HL-60/S4 treated with retinoic acid at 250 ng/mL for 4 days and 3 days (cell line): Measurements from ENCODE around the gene TSC22D2.
"Not testable (repeated sequence)": the region's sequence is repeated elsewhere in the genome, so short reads cannot be mapped to it uniquely, and the experiment has no call there.

Experiments used
- in situ Hi-C: fragments of 300-500 bp; cut with MboI; formaldehyde crosslinking; loops from 2 replicates; pipeline ENCODE4 v1.7.0; 2022; ENCODE audit warnings: low sequenced_read_pairs

TSC22D2 gene

GRCh38 chr3:150446470-150446977 is 38.4 kb downstream of the TSC22D2 start:
- in situ Hi-C loops: no loop called here

- in situ Hi-C loops: no loop called here
Observed at GRCh38 chr3:150447084-150447483, 39.0 kb downstream of the TSC22D2 start.

- in situ Hi-C loops: no loop called here
Observed at GRCh38 chr3:150447631-150448465, 39.8 kb downstream of the TSC22D2 start.

- in situ Hi-C loops: no loop called here
Observed at GRCh38 chr3:150449169-150449721, 41.1 kb downstream of the TSC22D2 start.

GRCh38 chr3:150450916-150451315 is 42.8 kb downstream of the TSC22D2 start:
- in situ Hi-C loops: no loop called here

- in situ Hi-C loops: no loop called here
Observed at GRCh38 chr3:150451329-150452048, 43.4 kb downstream of the TSC22D2 start.

- in situ Hi-C loops: no loop called here
Observed at GRCh38 chr3:150453353-150453752, 45.3 kb downstream of the TSC22D2 start.

GRCh38 chr3:150454085-150454484 is 46.0 kb downstream of the TSC22D2 start:
- in situ Hi-C loops: no loop called here

- in situ Hi-C loops: no loop called here
Observed at GRCh38 chr3:150454622-150455021, 46.5 kb downstream of the TSC22D2 start.

GRCh38 chr3:150455341-150455740 is 47.2 kb downstream of the TSC22D2 start:
- in situ Hi-C loops: no loop called here

GRCh38 chr3:150458001-150458400 is 49.9 kb downstream of the TSC22D2 start:
- in situ Hi-C loops: no loop called here

- in situ Hi-C loops: no loop called here
Observed at GRCh38 chr3:150460484-150460883, 52.4 kb downstream of the TSC22D2 start.

- in situ Hi-C loops: no loop called here
Observed at GRCh38 chr3:150461399-150461798, 53.3 kb downstream of the TSC22D2 start.

- in situ Hi-C loops: no loop called here
Observed at GRCh38 chr3:150462108-150462507, 54.0 kb downstream of the TSC22D2 start.

- in situ Hi-C loops: no loop called here
Observed at GRCh38 chr3:150464684-150465083, 56.6 kb downstream of the TSC22D2 start.

GRCh38 chr3:150467381-150467780 is 59.3 kb downstream of the TSC22D2 start:
- in situ Hi-C loops: no loop called here

- in situ Hi-C loops: no loop called here
Observed at GRCh38 chr3:150469031-150469930, 61.2 kb downstream of the TSC22D2 start.

- in situ Hi-C loops: no loop called here
Observed at GRCh38 chr3:150469931-150470740, 62.0 kb downstream of the TSC22D2 start.

GRCh38 chr3:150472421-150472820 is 64.3 kb downstream of the TSC22D2 start:
- in situ Hi-C loops: no loop called here

- in situ Hi-C loops: not testable (repeated sequence)
Observed at GRCh38 chr3:150473161-150473560, 65.1 kb downstream of the TSC22D2 start.
